Gastrocnemius medialis (tissue), 4 donors: Measurements from ENCODE around the gene TIGD7.

ENCODE experiments used
- POLR2A ChIP-seq, 2 donors: fragments of 450-650 bp; IDR thresholded peaks; one replicate each; pipeline ENCODE4 v1.6.1; 2017; ENCODE audit warnings: antibody characterized with exemption in 2 of 2, mild to moderate bottlenecking in 2 of 2, moderate library complexity in 2 of 2
- TF ChIP-seq, protein P1 (sequence below), 5 experiments: fragments of 450-650 bp in 3 of 5; fragments of 200-600 bp in 2 of 5; sonication (generic) in 2 of 5; IDR thresholded peaks in 4 of 5; conservative IDR thresholded peaks in 1 of 5; 1 replicate in 4 of 5; 2 replicates in 1 of 5; pipeline ENCODE4 v1.5.1; 2016 to 2019; ENCODE audit warnings: antibody characterized with exemption in 5 of 5, mild to moderate bottlenecking in 3 of 5, moderate library complexity in 3 of 5

DNA sequence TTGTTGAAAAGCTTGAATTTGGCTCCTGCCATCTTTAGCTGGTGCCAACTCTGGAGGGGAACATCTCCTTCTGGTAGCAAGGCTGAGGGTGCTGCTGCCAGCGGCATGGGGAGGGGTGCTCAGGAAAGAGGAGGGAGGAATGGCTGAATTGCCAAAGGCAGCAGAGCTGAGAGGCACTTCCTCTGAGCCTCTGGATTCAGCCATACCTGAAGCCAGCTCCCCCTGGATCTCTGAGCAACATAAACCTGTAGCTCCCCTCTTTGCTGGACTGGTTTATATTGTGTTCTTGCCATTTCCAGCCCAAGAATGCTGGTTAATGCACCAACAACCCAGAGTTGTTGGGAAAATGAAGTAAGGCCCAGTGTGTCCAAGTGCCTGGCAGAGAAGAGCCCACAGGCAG is 56.2 kb downstream of the TIGD7 start:
- TF ChIP-seq, protein P1, sequence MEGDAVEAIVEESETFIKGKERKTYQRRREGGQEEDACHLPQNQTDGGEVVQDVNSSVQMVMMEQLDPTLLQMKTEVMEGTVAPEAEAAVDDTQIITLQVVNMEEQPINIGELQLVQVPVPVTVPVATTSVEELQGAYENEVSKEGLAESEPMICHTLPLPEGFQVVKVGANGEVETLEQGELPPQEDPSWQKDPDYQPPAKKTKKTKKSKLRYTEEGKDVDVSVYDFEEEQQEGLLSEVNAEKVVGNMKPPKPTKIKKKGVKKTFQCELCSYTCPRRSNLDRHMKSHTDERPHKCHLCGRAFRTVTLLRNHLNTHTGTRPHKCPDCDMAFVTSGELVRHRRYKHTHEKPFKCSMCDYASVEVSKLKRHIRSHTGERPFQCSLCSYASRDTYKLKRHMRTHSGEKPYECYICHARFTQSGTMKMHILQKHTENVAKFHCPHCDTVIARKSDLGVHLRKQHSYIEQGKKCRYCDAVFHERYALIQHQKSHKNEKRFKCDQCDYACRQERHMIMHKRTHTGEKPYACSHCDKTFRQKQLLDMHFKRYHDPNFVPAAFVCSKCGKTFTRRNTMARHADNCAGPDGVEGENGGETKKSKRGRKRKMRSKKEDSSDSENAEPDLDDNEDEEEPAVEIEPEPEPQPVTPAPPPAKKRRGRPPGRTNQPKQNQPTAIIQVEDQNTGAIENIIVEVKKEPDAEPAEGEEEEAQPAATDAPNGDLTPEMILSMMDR (IDR thresholded peaks at IDR 0.05 in 4 of 5, conservative IDR thresholded peaks at IDR 0.05 in 1 of 5) = no peak
- no peak for TF ChIP-seq POLR2A (IDR thresholded peaks at IDR 0.05)
